Prostate gland (tissue), 2 donors: ENCODE data around the gene LVRN.

ENCODE experiments used
- CTCF ChIP-seq, 4 experiments: fragments of 200-600 bp in 2 of 4; fragments of 450-650 bp in 2 of 4; sonication (generic) in 2 of 4; IDR thresholded peaks; 1 replicate in 3 of 4; 2 replicates in 1 of 4; pipeline ENCODE4 v1.5.1; 2016 to 2019; ENCODE audit warnings: antibody characterized with exemption in 4 of 4, mild to moderate bottlenecking in 2 of 4, moderate library complexity in 2 of 4
- POLR2A ChIP-seq: fragments of 450-650 bp; IDR thresholded peaks from one replicate; pipeline ENCODE4 v1.6.1; 2016; ENCODE audit warnings: antibody characterized with exemption, mild to moderate bottlenecking

GRCh38 chr5:115985802-115986757 lies 23.8 kb downstream of the LVRN start:
- no peak for TF ChIP-seq CTCF (IDR thresholded peaks at IDR 0.05)
- no peak for TF ChIP-seq POLR2A
